Upper lobe of right lung (tissue), 1 donor: ENCODE data around the gene IL16. TPM values are rescaled to one million over a fixed set of nuclear protein-coding genes. Genes with fewer than 3 reads are reported as not detected.

Experiments
- ATAC-seq: fragments of 200-7000 bp; cut with Tn5 transposase; one replicate; pipeline ENCODE4 v1.9.1; 2020; ENCODE audit warnings: mild to moderate bottlenecking, moderate library complexity
- DNase-seq: peaks from one replicate; pipeline ENCODE4 v3.0.0-alpha.2; 2020
- H3K27ac ChIP-seq: fragments of 200-600 bp; one replicate; pipeline ENCODE4 v1.8.0; 2022
- H3K27me3 ChIP-seq: fragments of 200-600 bp; one replicate; pipeline ENCODE4 v1.8.0; 2022; ENCODE audit warnings: mild to moderate bottlenecking
- H3K36me3 ChIP-seq: fragments of 200-600 bp; one replicate; pipeline ENCODE4 v1.8.0; 2022
- H3K4me1 ChIP-seq: fragments of 200-600 bp; one replicate; pipeline ENCODE4 v1.8.0; 2022
- H3K4me3 ChIP-seq: fragments of 200-600 bp; one replicate; pipeline ENCODE4 v1.8.0; 2022; ENCODE audit warnings: mild to moderate bottlenecking
- H3K9me3 ChIP-seq: fragments of 200-600 bp; one replicate; pipeline ENCODE4 v1.8.0; 2022
- intact Hi-C: fragments of 100-400 bp; cut with DNase I; formaldehyde crosslinking; loops from one replicate; pipeline ENCODE4 v1.11.0; 2022
- total RNA-seq: library from RNA; stranded (reverse); fragmentation: NEBNext Ultra II Directional; extraction: Animal tissue kit (Norgen Biotek cat#: 25700); gene quantifications from one replicate; pipeline ENCODE4 v1.2.1, GENCODE V29; 2021
- TF ChIP-seq, protein P1 (sequence below): fragments of 200-600 bp; IDR thresholded peaks from one replicate; pipeline ENCODE4 v1.8.0; 2022; ENCODE audit warnings: antibody characterized with exemption
- donor health status: DM: no; HTN: yes; CAD: no; lungs with severe emphysema.

Gene IL16
- total RNA-seq, 1 donor from 2014 or later: 39.3 TPM

DNA sequence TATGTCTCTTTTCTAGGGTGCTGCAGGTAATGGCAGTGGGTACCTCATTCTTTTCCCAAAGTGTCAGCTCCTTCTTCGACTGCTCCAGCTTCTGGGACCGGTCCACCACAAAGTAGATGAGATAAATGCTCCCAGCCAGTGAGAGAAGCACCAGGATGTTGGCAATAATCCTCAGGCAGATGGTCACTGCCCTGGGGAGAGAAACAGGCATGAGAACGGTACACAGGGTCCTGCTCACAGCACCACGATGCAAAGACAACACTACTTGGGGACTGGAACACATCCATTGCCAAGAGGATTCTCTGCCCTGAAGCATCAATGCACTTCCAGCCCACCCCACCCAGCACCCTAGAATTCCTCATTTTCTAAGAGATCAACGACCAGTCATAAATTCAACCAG is 155.0 kb downstream of the IL16 start:
- Histone ChIP-seq H3K27me3 (no peaks in the 10 kb centered on the region), H3K36me3 (no peaks in the 10 kb centered on the region), H3K9me3 (no peaks in the 10 kb centered on the region), H3K4me3 (no peak overlapping the region), H3K27ac (no peak overlapping the region), H3K4me1 (no peaks in the 10 kb centered on the region)
- ATAC-seq (no peak), DNase-seq (no peak)
- intact Hi-C loops: no loop called here
- TF ChIP-seq, protein P1, sequence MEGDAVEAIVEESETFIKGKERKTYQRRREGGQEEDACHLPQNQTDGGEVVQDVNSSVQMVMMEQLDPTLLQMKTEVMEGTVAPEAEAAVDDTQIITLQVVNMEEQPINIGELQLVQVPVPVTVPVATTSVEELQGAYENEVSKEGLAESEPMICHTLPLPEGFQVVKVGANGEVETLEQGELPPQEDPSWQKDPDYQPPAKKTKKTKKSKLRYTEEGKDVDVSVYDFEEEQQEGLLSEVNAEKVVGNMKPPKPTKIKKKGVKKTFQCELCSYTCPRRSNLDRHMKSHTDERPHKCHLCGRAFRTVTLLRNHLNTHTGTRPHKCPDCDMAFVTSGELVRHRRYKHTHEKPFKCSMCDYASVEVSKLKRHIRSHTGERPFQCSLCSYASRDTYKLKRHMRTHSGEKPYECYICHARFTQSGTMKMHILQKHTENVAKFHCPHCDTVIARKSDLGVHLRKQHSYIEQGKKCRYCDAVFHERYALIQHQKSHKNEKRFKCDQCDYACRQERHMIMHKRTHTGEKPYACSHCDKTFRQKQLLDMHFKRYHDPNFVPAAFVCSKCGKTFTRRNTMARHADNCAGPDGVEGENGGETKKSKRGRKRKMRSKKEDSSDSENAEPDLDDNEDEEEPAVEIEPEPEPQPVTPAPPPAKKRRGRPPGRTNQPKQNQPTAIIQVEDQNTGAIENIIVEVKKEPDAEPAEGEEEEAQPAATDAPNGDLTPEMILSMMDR: no peak

DNA sequence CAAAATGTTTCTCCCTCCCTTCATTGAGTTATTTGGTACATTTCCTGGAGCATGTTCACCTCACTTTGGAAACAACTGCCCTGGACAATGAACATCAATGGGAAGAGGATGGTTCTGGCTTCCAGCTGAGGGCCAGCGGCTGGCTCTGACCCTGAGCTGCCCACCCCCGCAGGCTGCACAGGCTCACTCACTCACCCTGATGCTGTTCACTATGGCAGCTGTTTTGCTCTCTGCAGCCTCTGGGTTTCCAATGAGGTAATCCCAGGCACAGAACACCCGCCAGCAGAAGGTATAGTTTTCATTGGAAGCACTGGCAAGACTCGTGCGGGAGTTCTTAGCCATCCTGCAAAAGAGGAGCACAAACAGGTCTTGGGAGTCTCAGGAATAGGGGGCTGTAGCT is 159.6 kb downstream of the IL16 start:
- ATAC-seq (no peak), DNase-seq (no peak)
- intact Hi-C loops: no loop called here
- Histone ChIP-seq H3K36me3 (no peaks in the 10 kb centered on the region), H3K27me3 (no peaks in the 10 kb centered on the region), H3K9me3 (no peaks in the 10 kb centered on the region), H3K4me3 (no peak overlapping the region), H3K4me1 (no peaks in the 10 kb centered on the region), H3K27ac (no peak overlapping the region)
- TF ChIP-seq, protein P1: no peak

DNA sequence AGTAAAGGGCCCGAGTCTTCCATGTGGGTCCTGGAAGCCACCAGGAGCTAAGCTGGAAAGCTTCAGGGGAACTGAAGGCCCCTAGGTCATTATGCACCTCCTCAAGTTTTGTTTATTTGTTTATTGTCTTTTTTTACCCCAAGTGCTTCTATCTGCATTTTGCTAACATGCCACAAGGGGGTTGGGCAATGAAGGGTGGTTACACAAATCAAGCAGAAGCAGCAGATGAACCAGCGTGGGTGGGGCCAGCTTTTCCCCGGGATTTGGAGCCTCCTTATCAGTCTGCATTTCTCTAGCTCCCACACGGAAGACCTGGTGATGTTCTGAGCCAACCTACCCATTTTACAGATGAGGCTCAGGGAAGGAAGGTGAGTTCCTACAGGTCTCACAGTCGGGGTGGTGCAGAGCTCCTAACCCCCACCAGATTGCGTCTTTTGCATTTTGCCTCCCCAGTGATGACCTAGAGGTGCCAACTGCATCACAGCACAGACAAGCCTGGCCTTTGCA is 160.6 kb downstream of the IL16 start:
- Histone ChIP-seq H3K27ac (no peak overlapping the region), H3K9me3 (no peaks in the 10 kb centered on the region), H3K4me3 (no peak overlapping the region), H3K4me1 (no peaks in the 10 kb centered on the region), H3K27me3 (no peaks in the 10 kb centered on the region), H3K36me3 (no peaks in the 10 kb centered on the region)
- intact Hi-C loops: no loop called here
- DNase-seq (no peak), ATAC-seq (no peak)
- TF ChIP-seq, protein P1: no peak

DNA sequence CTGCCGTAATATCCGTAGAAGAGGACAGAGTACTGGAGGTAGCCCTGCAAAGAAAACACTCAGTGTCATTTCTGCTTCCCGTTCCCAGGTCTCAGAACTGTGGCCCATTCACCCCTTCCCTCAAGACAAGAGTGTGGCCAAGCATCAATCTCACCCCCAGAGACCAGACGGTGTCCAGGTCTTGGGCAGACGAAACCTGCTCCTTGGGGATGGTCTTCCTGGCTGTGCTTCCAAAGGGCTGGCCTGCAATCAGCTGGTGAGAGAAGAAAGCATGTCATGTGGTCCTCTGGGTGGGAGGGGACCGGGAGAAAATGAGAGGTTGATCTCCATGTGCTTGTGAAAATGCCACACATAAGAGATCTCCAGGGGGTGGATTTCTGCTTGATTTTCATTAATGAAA is 161.6 kb downstream of the IL16 start:
- DNase-seq (no peak), ATAC-seq (no peak)
- intact Hi-C loops: no loop called here
- no peaks in the 10 kb centered on the region for H3K9me3 ChIP-seq
- H3K4me3 ChIP-seq: no peak overlapping the region
- no peaks in the 10 kb centered on the region for H3K36me3 ChIP-seq
- TF ChIP-seq, protein P1: no peak
- H3K27ac ChIP-seq: no peak overlapping the region
- H3K27me3 ChIP-seq: no peaks in the 10 kb centered on the region
- no peaks in the 10 kb centered on the region for H3K4me1 ChIP-seq

DNA sequence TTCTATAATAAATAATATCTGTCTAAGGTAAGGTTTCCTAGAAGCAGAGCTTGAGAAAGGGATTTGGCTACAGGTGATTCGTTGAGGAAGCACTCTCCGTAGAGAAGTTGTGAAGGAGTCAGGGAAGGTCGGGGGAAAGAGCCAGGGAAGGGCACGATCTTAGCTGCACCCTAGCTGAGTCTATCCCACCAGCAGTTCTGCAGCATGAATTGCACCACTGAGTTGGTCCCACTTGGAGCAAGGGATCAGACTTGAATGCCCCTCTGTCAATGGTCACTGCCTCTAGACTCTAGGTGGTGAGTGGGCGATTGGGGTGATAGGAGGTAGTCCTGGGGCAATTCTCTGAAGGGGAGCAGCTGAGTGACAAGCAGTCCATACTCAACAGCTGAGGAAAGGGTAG is 163.8 kb downstream of the IL16 start:
- H3K4me3 ChIP-seq: no peak overlapping the region
- H3K27ac ChIP-seq: no peak overlapping the region
- DNase-seq (no peak), ATAC-seq (no peak)
- TF ChIP-seq, protein P1: no peak
- intact Hi-C loops: no loop called here
- no peaks in the 10 kb centered on the region for H3K9me3 ChIP-seq
- H3K36me3 ChIP-seq: no peaks in the 10 kb centered on the region
- H3K27me3 ChIP-seq: no peaks in the 10 kb centered on the region
- H3K4me1 ChIP-seq: no peaks in the 10 kb centered on the region

DNA sequence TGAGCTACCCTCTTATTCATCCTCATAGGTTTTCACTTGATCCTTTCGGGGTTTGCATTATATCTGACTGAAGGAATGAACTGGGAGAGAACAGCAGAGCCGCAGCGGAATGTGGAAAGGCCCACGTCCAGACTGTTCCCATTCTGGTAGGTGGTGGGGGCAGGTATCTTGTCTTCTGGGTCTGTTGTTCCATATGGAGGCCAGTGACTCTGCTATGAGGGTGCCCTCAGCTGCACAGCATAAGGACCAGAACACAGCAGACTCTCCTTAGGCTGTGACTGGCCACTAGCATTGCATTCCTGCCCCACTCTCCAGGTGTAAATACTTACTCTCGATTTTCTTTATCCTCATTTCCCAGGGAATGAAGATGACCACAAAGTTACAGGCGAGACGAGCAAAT is 165.2 kb downstream of the IL16 start:
- no peaks in the 10 kb centered on the region for H3K27me3 ChIP-seq
- TF ChIP-seq, protein P1: no peak
- intact Hi-C loops: no loop called here

More for the DNA sequence above, 165.2 kb downstream of the IL16 start:
- H3K27ac ChIP-seq: no peak overlapping the region
- no peaks in the 10 kb centered on the region for H3K36me3 ChIP-seq
- ATAC-seq: no peak
- no peak for DNase-seq
- H3K4me1 ChIP-seq: no peaks in the 10 kb centered on the region
- no peaks in the 10 kb centered on the region for H3K9me3 ChIP-seq
- H3K4me3 ChIP-seq: no peak overlapping the region
